8988T (cell line): ENCODE data around the gene ACVRL1.

Source experiments
- DNase-seq: peaks from one replicate; pipeline ENCODE4 v3.0.0; 2011

The ACVRL1 gene

DNA sequence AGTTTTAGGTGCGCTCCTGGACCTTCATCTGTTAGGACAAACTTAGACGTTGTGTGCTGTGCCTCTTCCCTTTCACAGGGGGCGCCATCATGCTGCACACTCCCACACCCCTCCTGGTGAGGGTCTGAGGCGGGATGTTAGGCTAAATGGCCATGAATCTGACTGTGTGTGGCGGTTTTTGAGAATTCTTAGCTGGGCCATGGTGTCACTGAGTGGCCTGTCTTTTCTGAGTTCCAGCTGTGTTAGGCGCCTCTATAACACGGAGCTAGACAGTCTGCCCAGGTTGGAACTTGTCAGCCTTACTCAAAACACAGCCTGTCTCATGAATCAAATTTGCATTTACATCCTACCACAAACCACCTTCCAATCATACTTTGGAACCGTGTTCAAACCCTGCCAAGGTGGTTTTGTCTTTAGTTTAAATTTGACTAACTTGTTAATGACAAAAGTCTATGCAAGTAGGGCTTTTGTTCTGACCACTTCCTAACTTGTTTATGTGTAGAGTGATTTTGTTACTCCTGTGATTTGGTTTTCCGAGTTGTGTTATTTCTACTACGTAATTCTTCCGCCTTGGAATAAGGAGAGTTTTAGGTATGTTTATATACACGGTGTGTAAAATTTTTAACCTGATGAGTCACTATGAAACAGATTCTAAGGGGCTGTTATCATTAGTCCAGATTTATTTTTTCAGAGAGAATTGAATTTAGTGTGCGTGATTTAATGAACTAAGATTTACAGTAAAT, 63.8 kb downstream of the ACVRL1 start:
- DNase-seq = no peak

GRCh38 chr12:51971679-51972421, 64.5 kb downstream of the ACVRL1 start:
- no peak for DNase-seq

DNA sequence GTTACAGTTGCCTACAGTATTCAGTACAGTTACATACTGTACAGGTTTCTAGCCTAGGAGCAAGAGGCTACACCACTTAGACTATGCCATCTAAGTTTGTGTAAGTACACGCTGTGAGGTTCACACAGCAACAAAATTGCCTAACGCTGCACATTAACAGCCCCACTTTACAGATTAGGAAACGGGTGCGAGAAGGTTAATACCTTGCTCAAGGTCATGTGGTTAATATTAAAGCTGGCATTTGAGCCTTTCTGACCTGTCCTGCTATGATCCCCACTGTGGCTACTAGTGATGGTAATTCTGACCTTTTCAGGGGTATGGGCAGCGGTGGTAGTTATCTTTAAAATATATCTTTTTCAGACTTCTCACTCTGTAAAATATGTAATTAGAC, 65.1 kb downstream of the ACVRL1 start:
- DNase-seq = no peak

GRCh38 chr12:51972849-51973273, 65.6 kb downstream of the ACVRL1 start:
- no peak for DNase-seq
